HepG2 (cell line): ENCODE measurements around the gene SECTM1. TPM values are rescaled to one million over a fixed set of nuclear protein-coding genes. Genes with fewer than 3 reads are reported as not detected.

Source experiments
- CBX2 ChIP-seq, 2 experiments: fragments of 200-600 bp in 1 of 2; sonication (generic); formaldehyde crosslinking in 1 of 2; IDR thresholded peaks; 2 replicates each; pipeline versions ENCODE4 v1.7.0 to v1.8.1; 2018 to 2022; ENCODE audit warnings: low read depth in 2 of 2, low read length in 1 of 2, mild to moderate bottlenecking in 1 of 2, missing genetic modification reagents in 1 of 2
- MAFG ChIP-seq: sonication (generic); formaldehyde crosslinking; IDR thresholded peaks from 2 replicates; pipeline ENCODE4 v1.5.1; 2020; ENCODE audit warnings: mild to moderate bottlenecking, missing genetic modification reagents
- MEIS1 ChIP-seq: sonication (generic); formaldehyde crosslinking; IDR thresholded peaks from 2 replicates; pipeline ENCODE4 v1.9.0; 2021; ENCODE audit warnings: mild to moderate bottlenecking, missing genetic modification reagents, moderate library complexity, borderline replicate concordance
- NR1H2 ChIP-seq: sonication (generic); formaldehyde crosslinking; IDR thresholded peaks from 2 replicates; pipeline ENCODE4 v1.8.1; 2022; ENCODE audit warnings: low read depth, missing genetic modification reagents, borderline replicate concordance
- PHF8 ChIP-seq: sonication (generic); formaldehyde crosslinking; IDR thresholded peaks from 2 replicates; pipeline ENCODE4 v1.5.0; 2020; ENCODE audit warnings: missing genetic modification reagents
- RBAK ChIP-seq: sonication (generic); formaldehyde crosslinking; IDR thresholded peaks from 2 replicates; pipeline ENCODE4 v1.5.1; 2020; ENCODE audit warnings: mild to moderate bottlenecking, missing genetic modification reagents
- RORA ChIP-seq: sonication (generic); formaldehyde crosslinking; IDR thresholded peaks from 2 replicates; pipeline ENCODE4 v1.5.0; 2020; ENCODE audit warnings: mild to moderate bottlenecking, missing genetic modification reagents, moderate library complexity
- ZNF44 ChIP-seq: sonication (generic); formaldehyde crosslinking; IDR thresholded peaks from 2 replicates; pipeline ENCODE4 v1.5.1; 2020; ENCODE audit warnings: mild to moderate bottlenecking, missing genetic modification reagents
- ZNF746 ChIP-seq: sonication (generic); formaldehyde crosslinking; IDR thresholded peaks from 2 replicates; pipeline ENCODE4 v1.8.0; 2022; ENCODE audit warnings: mild to moderate bottlenecking, missing genetic modification reagents
- ZSCAN21 ChIP-seq: sonication (generic); formaldehyde crosslinking; IDR thresholded peaks from 2 replicates; pipeline ENCODE4 v1.8.0; 2022; ENCODE audit warnings: mild to moderate bottlenecking, missing genetic modification reagents, moderate library complexity, borderline replicate concordance
- polyA plus RNA-seq, 8 experiments: library from polyadenylated mRNA; depleted of rRNA in 3 of 8; stranded (reverse) in 7 of 8; unstranded in 1 of 8; fragments of >200 nt; fragmentation: Illumina TruSeq in 4 of 8; extraction: Trizol in 4 of 8; gene quantifications; 2 replicates each; pipeline versions ENCODE4 v1.2.1 to v1.2.3, GENCODE V29; 2011 to 2016; ENCODE audit warnings: low read depth in 4 of 8, missing spikeins in 1 of 8, mixed read lengths in 1 of 8; ENCODE audit not compliant: insufficient read depth in 1 of 8
- total RNA-seq, 5 experiments: library from RNA; depleted of rRNA; stranded (reverse); fragments of >200 nt; fragmentation: Illumina TruSeq; extraction: Trizol; gene quantifications; 2 replicates each; pipeline ENCODE4 v1.2.3, GENCODE V29; 2016; ENCODE audit warnings: low read depth in 1 of 5
- TF ChIP-seq, protein P1 (sequence below): sonication (generic); formaldehyde crosslinking; IDR thresholded peaks from 2 replicates; pipeline ENCODE4 v1.4.0; 2020; ENCODE audit warnings: mild to moderate bottlenecking, missing genetic modification reagents
- TF ChIP-seq, protein P2 (sequence below): sonication (generic); formaldehyde crosslinking; IDR thresholded peaks from 2 replicates; pipeline ENCODE4 v1.4.0; 2020; ENCODE audit warnings: mild to moderate bottlenecking, missing genetic modification reagents, borderline replicate concordance
- TF ChIP-seq, protein P3 (sequence below): IDR thresholded peaks from 2 replicates; pipeline ENCODE4 v1.6.1; 2016; ENCODE audit warnings: low read depth, missing genetic modification reagents, missing compliant biosample characterization
- TF ChIP-seq, protein P4 (sequence below): sonication (generic); formaldehyde crosslinking; IDR thresholded peaks from 2 replicates; pipeline ENCODE4 v1.4.0; 2020; ENCODE audit warnings: missing genetic modification reagents, borderline replicate concordance
- TF ChIP-seq, protein P5 (sequence below): sonication (generic); formaldehyde crosslinking; IDR thresholded peaks from 2 replicates; pipeline ENCODE4 v1.4.0; 2020; ENCODE audit warnings: missing genetic modification reagents

SECTM1 gene
- total and polyA plus RNA-seq, 2 of the 13 experiments (the other 11 are each of a cell fraction or from before 2014, with no cell fraction given) = 3.5 to 5.3 TPM

DNA sequence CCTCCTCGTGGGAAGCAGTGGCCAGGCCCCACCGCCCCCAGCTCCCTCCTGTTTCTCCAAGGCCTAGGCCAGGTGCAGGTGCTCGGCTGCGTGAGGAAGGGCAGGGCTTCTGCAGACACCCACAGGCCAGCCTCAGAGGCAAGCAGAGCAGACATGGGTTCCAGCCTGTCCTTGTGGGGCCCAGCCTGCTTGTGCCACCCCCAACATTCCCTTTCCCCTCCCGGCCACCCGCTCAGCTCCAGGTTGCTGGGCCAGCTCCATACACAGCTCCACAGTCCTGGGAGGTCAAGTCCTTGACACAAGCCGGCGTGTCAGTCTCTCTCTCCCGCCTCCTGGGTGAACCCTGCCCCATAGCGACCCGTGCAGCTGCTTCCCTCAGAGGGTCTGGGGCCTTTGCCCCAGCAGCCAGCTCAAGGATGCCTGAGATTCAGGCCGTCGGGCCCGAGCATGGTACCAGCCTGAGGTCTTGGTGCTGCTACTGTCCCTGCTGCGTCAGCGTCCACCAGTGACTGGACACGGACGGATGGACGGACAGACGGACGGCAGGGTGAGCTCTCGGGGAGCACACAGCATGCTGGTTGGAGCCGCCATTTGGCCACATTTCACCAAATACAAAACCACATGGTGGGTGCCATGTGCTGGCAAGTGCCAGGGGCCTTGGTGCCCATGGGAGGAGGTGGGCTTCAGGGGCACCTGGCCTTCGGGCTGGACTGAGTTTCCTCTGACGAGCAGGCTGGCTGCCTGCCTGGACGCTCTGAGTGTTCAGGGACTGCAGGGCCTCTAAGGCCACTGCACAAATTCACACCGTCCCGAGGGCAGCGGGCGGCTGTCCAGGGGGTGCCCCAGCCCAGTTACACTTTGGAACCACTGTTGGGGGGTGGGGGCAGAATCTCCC is 8.0 kb downstream of the SECTM1 start (continued):
- no peak for TF ChIP-seq RORA (CRISPR knock-in tag)
- TF ChIP-seq PHF8 (CRISPR knock-in tag) = peak; percentile 50; the same call in 1 of the 2 replicates
- TF ChIP-seq CBX2 (IDR thresholded peaks at IDR 0.05; ENCODE audit: low read depth, low read length) = no peak
- no peak for TF ChIP-seq CBX2 (CRISPR knock-in tag; IDR thresholded peaks at IDR 0.05; ENCODE audit: low read depth)
- TF ChIP-seq MEIS1 (CRISPR knock-in tag) = peak; percentile 96
- TF ChIP-seq, protein P1, sequence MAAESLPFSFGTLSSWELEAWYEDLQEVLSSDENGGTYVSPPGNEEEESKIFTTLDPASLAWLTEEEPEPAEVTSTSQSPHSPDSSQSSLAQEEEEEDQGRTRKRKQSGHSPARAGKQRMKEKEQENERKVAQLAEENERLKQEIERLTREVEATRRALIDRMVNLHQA (CRISPR knock-in tag) = no peak
- TF ChIP-seq ZSCAN21 (CRISPR knock-in tag) = peak; percentile 83
- TF ChIP-seq RBAK (CRISPR knock-in tag) = no peak
- TF ChIP-seq, protein P2, sequence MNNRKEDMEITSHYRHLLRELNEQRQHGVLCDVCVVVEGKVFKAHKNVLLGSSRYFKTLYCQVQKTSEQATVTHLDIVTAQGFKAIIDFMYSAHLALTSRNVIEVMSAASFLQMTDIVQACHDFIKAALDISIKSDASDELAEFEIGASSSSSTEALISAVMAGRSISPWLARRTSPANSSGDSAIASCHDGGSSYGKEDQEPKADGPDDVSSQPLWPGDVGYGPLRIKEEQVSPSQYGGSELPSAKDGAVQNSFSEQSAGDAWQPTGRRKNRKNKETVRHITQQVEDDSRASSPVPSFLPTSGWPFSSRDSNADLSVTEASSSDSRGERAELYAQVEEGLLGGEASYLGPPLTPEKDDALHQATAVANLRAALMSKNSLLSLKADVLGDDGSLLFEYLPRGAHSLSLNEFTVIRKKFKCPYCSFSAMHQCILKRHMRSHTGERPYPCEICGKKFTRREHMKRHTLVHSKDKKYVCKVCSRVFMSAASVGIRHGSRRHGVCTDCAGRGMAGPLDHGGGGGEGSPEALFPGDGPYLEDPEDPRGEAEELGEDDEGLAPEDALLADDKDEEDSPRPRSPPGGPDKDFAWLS (CRISPR knock-in tag) = peak; percentile 99; the same call in 1 of the 2 replicates
- TF ChIP-seq, protein P3, sequence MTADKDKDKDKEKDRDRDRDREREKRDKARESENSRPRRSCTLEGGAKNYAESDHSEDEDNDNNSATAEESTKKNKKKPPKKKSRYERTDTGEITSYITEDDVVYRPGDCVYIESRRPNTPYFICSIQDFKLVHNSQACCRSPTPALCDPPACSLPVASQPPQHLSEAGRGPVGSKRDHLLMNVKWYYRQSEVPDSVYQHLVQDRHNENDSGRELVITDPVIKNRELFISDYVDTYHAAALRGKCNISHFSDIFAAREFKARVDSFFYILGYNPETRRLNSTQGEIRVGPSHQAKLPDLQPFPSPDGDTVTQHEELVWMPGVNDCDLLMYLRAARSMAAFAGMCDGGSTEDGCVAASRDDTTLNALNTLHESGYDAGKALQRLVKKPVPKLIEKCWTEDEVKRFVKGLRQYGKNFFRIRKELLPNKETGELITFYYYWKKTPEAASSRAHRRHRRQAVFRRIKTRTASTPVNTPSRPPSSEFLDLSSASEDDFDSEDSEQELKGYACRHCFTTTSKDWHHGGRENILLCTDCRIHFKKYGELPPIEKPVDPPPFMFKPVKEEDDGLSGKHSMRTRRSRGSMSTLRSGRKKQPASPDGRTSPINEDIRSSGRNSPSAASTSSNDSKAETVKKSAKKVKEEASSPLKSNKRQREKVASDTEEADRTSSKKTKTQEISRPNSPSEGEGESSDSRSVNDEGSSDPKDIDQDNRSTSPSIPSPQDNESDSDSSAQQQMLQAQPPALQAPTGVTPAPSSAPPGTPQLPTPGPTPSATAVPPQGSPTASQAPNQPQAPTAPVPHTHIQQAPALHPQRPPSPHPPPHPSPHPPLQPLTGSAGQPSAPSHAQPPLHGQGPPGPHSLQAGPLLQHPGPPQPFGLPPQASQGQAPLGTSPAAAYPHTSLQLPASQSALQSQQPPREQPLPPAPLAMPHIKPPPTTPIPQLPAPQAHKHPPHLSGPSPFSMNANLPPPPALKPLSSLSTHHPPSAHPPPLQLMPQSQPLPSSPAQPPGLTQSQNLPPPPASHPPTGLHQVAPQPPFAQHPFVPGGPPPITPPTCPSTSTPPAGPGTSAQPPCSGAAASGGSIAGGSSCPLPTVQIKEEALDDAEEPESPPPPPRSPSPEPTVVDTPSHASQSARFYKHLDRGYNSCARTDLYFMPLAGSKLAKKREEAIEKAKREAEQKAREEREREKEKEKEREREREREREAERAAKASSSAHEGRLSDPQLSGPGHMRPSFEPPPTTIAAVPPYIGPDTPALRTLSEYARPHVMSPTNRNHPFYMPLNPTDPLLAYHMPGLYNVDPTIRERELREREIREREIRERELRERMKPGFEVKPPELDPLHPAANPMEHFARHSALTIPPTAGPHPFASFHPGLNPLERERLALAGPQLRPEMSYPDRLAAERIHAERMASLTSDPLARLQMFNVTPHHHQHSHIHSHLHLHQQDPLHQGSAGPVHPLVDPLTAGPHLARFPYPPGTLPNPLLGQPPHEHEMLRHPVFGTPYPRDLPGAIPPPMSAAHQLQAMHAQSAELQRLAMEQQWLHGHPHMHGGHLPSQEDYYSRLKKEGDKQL = peak; percentile 33; the same call in 1 of the 2 replicates
- TF ChIP-seq MAFG (CRISPR knock-in tag) = peak; percentile 46; the same call in 1 of the 2 replicates
- TF ChIP-seq, protein P4, sequence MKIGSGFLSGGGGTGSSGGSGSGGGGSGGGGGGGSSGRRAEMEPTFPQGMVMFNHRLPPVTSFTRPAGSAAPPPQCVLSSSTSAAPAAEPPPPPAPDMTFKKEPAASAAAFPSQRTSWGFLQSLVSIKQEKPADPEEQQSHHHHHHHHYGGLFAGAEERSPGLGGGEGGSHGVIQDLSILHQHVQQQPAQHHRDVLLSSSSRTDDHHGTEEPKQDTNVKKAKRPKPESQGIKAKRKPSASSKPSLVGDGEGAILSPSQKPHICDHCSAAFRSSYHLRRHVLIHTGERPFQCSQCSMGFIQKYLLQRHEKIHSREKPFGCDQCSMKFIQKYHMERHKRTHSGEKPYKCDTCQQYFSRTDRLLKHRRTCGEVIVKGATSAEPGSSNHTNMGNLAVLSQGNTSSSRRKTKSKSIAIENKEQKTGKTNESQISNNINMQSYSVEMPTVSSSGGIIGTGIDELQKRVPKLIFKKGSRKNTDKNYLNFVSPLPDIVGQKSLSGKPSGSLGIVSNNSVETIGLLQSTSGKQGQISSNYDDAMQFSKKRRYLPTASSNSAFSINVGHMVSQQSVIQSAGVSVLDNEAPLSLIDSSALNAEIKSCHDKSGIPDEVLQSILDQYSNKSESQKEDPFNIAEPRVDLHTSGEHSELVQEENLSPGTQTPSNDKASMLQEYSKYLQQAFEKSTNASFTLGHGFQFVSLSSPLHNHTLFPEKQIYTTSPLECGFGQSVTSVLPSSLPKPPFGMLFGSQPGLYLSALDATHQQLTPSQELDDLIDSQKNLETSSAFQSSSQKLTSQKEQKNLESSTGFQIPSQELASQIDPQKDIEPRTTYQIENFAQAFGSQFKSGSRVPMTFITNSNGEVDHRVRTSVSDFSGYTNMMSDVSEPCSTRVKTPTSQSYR = peak; percentile 52; the same call in 1 of the 2 replicates
- TF ChIP-seq ZNF44 (CRISPR knock-in tag) = 0 out of 2 replicates have a peak, but pooled peaks have one; percentile 64
- no peak; the same call in none of the 2 replicates for TF ChIP-seq ZNF746 (CRISPR knock-in tag)
- TF ChIP-seq, protein P5, sequence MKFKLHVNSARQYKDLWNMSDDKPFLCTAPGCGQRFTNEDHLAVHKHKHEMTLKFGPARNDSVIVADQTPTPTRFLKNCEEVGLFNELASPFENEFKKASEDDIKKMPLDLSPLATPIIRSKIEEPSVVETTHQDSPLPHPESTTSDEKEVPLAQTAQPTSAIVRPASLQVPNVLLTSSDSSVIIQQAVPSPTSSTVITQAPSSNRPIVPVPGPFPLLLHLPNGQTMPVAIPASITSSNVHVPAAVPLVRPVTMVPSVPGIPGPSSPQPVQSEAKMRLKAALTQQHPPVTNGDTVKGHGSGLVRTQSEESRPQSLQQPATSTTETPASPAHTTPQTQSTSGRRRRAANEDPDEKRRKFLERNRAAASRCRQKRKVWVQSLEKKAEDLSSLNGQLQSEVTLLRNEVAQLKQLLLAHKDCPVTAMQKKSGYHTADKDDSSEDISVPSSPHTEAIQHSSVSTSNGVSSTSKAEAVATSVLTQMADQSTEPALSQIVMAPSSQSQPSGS (CRISPR knock-in tag) = peak; percentile 74
- no peak; the same call in 1 of the 2 replicates for TF ChIP-seq NR1H2 (CRISPR knock-in tag)
